Cerebellar nuclear complex (tissue), 1 donor: Measurements from ENCODE around the gene NHERF1.

Experiments used
- DNase-seq, 2 experiments: peaks; one replicate each; lab custom pipeline; 2025; lab: John Stamatoyannopoulos, UW

NHERF1 gene

DNA sequence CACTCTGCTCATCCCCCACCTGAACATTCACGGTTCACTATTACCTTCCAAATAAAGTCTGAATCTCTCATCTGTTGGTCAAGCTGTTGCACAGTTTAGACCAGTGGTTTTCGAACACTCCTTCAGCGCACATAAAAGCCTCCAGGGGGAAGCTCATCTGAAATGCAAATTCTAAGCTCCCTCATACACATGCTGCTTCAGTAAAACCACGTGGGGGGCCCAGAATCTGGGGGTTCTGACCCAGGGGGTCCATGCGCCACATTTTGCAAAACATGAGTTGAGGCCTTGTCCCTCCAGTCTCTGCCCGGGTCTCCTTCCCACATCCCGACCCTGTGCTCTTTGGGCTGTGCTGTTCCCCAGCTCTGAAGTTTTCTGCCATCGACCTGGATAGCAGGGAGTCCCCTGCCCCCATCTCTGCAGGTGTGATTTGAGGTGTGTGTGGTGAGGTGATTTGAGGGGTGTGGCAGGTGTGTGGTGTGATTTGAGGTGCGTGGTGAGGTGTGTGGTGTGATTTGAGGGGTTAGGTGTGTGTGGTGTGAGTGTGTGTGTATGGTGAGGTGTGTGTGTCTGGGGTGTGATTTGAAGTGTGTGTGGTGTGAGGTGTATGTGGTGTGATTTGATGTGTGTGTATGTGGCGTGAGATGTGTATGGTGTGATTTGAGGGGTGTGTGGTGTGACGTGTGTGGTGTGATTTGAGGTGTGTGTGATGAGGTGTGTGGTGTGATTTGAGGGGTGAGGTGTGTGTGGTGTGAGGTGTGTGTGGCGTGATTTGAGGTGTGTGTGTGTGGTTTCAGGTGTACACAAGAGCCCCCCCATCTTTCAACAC, 16.2 kb upstream of the NHERF1 start:
- no peak for DNase-seq

DNA sequence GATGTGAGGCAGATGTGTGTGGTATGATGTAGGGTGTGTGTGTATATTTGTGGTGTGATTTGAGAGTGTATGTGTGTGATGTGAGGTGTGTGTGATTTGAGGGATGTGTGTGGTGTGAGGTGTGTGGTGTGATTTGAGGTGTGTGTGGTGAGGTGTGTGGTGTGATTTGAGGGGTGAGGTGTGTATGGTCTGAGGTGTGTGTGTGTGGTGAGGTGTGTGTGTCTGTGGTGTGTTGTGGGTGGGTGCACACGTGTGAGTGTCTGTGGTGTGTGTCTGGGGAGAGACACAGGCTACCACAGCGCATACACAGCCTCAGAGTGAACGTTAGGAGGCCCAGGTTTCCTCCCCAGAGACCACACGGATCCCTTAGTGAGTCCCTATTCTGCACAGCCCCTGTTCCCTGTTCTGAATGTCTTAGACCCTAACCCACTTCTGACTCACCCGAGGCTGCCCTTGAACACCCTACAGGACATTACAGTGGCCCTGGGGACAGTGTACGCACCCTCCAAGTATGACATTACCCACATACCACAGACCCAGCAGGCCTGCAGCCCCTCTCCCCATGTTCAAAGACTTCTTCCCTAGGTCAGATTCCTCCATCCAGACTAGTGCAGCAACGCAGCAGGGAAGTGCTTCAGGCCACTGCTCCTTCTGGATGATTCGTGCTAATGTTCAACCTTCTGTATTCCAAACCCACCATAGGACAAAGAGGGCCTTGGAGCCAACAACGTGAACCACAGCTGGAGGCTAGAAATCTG, 14.9 kb upstream of the NHERF1 start:
- DNase-seq, result no peak

DNA sequence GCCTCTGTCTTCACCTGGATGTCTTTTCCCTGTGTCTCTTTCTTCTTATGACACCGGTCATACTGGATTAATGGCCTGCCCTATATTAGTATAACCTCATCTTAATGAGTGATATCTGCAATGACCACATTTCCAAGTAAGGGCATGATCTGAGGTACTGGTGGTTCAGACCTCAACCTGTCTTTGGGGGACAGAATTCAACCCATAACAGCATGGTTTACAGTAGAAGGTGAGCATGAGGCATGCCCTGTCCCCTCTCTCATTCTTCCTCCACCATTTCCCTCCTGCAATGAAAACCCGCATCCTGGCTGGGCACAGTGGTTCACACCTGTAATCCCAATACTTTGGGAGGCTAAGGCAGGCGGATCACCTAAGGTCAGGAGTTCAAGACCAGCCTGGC, 14.2 kb upstream of the NHERF1 start:
- DNase-seq, result no peak

DNA sequence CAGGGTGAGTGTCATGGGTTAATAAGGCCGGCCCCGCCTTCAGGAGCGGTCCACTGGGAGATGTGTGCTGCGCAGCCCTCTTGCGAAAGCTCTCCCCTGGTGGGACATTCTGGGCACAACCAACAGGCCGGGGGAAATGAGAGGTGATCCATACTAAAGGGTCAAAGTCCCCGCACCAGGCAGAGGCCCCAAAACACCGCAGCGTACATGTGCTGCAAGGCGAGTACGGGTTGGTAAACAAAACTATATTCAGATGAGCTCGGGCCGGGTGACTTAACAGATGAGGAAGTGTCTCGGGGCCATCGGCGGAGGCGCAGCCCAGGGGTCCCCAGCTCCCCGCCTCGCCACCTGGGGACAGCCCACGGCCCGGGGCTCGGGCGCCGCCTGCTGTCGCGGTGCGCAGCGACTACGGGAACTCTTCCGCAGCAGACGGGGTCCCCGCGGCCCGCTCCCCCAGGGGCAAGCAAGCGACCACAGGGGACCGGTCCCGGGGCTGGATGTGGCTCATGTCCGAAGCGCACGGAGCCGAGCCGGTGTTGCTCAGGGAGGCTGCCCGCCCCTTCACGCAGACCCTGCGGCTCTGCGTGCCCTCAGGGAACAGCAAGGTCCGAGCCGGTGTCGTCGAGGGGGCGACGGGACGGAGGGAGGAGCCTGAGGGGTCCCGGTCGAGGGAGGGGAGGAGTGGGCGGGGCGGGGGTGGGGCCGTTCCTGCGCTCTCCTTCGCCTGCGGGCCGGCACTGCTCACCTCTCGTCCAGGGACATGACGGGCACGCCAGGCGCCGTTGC, 11.7 kb upstream of the NHERF1 start, which contains the start of gene RAB37:
RAB37 (plus strand) TSS at position 744 of the 786 bp plus-strand sequence; CDS start at position 761, 17 bp downstream.
- DNase-seq, result no peak

DNA sequence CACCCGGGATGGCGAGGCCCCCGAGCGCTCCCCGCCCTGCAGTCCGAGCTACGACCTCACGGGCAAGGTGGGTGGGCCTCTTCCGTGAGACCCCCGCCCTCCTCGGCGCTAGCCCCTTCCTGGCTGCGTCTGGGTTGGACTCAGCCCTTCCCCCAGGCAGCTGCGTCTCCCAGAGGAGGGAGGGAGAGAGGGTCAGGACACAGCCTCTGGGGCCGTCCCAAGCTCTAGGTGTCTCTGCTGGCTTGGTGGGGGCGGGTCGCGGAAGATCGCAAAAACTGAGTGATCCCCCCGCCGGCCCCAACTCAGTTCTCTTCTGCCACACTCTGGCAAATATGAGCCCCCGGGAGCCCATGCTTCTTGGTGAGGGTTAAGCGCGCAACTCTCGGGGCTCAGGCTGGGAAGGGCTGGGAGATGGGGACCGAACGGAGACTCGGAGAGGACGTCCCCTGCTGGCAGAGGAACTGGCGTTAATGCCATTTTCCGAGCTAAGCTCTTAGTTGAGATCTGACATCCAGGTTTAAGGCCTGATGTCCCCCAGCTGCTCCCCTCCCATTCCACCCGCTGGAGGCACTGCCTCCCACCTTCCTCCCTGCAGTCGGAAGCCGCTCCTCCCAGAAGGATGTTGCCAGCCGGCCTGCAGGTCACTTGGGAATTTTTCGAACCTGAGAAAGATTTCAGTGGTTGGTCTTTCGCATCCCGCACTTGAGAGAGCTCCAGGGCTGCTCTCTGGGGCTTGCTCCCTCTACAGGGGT, 11.0 kb upstream of the NHERF1 start:
- no peak for DNase-seq

DNA sequence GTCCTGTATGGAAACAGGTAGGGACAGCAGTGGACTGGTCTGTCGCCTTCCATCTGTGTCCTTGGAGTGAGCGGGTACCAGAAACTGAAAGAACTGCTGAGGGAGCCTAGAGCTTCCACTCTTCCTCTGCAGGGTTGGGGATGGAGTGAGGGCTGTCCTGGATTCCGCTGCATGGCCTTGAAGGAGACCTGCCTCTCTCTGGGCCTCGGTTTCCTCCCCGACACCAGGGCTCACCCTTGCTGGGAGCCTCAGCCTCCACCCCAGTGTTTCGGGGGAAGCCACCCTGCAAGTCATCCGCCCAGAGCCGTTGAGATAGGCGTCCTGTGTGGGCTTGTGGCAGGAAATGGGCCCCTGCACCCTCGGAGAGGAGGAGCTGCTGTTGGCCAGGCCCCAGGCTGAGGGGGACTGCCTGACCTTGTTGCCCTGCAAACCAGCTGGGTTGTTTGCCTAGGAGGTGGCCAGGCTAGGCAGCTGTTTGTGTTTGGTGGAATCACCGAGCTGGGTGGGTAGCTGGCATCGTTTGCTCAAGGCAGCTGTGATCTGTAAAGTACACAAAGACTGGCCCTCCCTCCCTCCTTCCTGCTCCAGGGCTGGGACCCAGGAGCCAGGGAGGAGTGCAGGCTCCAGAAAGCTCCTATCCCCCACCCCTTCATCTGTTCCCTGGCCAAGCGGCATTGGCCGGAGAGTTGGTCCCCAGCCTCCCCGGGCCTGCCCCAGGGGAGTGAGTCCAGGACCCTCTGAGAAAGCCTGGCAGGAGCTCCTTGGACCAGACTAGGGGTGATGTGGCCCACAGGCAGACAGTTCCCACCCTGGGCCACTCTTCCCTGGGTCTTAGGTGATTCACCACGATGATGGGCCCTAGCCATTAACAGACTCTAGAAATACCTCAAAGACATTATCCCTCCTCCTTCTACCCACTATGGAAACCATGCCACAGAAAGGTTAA, 10.1 kb upstream of the NHERF1 start:
- DNase-seq, result no peak

DNA sequence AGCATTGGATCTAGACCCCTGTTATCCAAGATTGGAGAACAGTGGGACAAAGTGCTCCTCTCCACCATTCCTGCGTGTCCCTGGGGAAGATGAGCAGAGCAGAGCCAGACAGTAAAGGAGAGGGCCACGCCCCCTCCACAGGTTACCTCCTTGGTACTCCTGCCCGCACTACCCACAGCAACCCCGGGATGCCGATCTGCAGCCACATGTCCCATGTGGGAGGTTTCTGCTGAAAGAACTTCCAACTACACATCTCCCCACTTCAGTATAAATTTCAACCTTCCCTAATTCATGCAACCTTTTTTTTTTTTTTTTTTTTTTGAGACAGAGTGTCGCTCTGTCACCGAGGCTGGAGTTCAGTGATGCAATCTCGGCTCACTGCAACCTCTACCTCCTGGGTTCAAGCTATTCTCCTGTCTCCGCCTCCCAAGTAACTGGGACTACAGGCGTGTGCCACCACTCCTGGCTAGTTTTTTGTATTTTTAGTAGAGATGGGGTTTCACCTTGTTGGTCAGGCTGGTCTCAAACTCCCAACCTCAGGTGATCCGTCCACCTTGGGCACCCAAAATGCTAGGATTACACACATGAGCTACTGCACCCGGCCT, 9.1 kb upstream of the NHERF1 start:
- no peak for DNase-seq

DNA sequence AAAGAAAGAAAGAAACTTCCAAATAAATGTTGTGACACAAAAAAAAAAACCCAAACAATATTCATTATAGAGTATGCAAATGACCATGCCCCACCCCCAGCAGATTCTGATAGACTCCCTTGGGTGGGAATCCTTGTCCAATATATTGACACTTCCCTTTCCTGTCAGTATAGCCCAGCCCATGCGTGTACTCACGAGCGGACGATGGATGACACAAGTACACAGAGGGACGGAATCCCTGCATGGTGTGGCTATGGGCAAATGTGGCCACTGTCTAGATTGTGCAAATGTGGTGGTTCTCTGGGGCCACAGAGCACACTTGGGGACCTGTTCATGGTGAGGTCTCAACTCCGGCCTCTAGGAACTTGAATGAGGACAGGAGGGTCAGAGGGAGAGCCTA, 8.3 kb upstream of the NHERF1 start:
- no peak for DNase-seq

DNA sequence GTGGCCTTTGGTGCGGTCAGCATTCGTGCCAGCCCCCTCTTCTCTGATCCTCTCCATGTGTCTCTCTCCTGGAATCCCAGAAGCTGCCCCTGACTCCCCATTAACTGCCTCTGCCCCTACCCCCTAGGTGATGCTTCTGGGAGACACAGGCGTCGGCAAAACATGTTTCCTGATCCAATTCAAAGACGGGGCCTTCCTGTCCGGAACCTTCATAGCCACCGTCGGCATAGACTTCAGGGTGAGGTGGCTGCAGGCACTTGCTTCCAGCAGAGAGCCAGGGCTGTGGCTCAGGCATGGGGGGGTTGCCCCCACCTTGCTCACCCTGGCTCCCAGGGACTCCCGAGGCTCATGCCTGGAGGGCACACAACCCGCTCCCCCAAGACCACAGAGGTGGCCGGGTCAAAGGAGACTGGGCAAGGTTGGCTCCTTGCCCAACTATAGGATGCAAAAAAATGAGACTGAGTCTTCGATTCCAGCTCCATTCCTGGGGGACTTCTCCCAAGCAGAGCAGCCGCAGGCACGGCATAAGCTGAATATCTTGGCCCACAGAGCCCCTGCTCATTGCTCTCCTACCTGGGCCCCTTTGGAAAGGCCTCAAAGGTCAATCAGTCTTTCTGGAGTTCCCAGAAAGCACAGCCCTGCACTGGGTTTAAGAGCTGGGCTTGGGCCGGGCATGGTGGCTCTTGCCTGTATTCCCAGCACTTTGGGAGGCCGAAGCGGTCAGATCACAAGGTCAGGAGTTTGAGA, 7.6 kb upstream of the NHERF1 start:
- DNase-seq, result no peak

DNA sequence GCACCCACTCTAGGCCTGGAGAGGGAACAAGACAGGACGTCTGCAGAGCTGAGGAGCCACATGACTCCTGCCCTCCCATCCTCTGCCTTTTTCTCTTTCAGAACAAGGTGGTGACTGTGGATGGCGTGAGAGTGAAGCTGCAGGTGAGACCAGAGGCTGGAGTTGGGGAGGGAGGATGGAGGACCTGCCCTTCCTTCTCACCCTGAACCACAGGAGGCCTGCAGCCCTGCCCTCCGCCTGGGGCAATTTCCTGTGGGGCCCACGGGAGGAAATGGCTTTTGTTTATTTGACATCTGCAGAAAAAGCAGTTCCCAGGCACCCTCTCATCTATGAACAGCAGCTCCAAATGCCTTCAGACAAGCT, 6.3 kb upstream of the NHERF1 start:
- DNase-seq, result no peak

DNA sequence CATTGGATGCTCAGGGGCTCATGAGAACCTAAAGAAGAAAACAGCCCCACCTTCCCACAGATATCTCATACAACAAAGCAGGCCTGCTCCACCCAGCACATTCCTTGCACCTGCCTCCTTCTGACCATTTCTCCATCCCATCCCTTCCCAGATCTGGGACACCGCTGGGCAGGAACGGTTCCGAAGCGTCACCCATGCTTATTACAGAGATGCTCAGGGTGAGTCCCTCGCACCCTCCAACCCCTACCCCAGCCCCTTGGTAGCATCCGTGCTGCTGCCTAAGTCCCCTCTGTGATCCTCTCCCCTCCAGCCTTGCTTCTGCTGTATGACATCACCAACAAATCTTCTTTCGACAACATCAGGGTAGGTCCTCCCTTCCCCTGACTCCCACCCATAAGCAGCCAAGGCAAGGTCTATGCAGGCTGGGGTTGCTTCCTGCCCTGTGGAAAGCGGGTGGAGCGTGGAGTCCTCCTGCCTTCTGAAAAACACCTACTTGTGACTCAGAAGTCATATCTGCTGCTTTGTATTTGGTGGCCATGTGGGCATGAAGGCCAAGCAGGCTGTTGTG, 5.4 kb upstream of the NHERF1 start:
- no peak for DNase-seq

DNA sequence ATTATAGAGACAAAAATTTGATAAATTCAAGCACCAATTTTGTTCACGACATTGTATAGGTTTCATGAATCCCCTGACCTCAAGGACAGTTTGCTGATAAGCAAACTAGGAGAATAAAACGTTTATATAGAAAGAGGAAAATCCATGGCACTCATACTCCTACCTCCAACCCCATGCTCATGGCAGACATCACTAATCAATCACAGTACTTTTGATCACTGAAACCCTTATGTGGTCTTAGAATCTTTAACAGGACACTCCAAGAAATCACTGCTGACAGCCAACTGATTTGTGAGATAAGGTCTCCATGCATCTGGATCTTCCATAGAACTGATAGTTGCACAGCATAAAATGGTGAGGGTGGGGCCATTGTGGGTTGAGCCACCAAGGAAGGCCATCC, 4.7 kb upstream of the NHERF1 start:
- no peak for DNase-seq

DNA sequence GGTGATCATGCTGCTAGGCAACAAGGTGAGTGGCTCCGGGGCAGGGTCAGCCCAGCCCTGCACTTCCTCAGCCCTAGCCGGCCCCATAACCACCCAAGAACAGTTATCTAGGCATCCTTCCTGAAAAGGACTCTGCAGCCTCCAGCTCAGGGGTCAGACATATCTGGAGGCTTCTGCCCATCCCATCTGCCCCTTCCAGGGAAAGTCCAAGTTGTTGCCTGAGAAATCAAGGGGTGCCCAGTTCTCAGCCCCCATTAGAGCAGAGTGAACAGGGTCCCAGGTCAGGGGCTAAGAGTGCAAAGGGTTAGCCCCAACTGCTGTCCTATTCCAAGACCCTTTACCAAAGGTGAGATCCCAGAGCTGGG, 4.1 kb upstream of the NHERF1 start:
- no peak for DNase-seq

DNA sequence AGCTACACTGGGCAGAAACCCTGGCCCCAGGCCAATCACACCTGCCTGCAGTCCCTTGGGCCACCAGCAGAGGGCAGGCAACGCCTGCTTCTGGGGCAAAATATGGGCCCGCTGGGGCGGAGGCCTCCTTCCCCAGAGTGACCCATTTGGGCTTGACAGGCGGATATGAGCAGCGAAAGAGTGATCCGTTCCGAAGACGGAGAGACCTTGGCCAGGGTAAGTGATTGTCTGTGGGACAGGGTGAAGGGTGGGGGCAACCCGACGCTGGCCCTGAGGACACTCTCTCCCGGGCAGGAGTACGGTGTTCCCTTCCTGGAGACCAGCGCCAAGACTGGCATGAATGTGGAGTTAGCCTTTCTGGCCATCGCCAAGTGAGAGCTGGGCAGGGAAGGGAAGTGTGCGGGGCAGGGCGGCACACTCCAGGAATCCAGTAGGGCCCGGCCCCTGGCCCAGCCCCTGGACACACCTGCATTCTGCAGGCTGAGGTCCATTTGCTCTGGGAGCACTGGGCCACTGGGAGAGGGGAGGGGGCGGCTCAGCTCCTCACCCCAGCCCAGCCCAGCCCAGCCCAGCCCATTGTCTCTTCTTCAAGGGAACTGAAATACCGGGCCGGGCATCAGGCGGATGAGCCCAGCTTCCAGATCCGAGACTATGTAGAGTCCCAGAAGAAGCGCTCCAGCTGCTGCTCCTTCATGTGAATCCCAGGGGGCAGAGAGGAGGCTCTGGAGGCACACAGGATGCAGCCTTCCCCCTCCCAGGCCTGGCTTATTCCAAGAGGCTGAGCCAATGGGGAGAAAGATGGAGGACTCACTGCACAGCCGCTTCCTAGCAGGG, 3.5 kb upstream of the NHERF1 start:
- DNase-seq, result peak in 1 of 2 experiments; percentile 52

DNA sequence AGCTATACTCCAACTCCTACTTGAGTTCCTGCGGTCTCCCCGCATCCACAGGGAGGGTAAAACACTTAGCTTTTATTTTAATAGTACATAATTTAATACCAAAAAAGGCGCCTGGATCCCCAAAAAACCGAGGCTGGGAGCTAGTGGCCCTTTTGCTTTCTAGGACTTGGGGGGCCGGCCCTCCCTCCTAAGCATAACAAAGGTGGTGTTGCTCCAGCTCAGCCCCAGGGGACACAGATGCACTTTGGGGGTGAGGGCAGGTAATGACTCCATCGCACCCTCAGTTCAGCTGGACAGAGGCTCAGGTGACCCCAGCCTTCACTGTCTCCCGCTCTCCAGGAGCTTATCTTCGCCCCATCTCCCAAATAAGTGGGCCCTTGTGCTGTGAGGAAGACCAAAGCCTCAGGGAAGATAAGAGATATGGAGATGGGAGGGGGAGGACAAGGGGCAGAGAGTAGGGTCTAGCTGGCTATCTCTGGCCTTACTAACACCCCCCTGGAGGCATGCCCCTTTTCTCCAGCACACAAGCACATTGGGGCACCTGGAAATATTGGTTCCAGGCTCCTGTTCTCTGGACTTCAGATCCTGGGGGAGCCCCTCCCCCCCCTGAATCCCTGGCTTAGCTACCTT, 2.8 kb upstream of the NHERF1 start:
- DNase-seq, result no peak

DNA sequence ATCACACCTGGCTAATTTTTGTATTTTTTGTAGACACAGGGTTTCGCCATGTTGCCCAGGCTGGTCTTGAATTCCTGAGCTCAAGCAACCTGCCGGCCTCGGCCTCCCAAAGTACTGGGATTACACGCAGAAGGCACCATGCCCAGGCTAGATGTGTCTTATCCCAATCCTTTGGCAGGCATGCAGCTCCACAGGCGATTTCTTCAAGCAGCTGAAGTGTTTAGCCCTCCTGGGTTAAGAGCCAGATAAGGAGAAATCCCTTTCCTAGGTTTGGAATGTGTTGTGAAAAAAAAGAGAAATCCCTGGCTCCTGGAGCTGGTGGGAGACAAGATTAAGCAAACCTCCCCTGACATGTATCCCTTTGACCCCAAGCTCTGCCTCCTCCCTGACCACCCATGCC, 2.1 kb upstream of the NHERF1 start:
- DNase-seq, result no peak

DNA sequence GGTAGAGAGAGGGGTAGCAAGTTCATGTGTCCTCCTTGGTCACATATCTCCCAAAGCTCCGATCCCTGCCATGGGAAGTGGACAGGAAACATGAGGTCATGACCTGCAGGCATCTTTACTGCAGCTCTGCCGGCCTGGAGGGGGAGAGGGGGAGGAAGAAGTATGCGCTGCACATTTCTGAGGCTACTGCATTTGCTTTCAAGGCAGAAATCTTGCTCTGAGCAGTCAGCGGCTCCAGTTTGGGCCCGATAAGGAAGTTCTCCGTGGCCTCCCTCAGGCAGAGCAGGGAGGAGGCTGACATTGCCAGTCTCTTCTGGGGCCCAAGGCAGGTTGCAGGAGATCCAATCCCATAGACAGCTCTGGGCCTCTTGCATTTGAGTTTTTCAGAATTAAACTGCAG, 1.5 kb upstream of the NHERF1 start:
- no peak for DNase-seq

DNA sequence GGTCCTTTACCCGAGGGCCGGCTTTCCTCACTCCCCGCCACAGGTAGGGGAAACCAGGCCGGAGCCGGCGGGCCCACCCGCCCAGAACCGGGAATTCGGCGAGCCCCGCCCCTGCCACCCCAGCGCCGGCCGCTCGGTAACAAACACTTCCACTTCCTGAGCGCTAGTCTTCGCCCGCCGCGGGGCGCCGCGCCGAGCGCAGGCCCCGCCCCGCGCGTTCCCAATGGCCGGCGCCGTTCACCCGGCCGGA, 224 bp upstream of the NHERF1 start:
- no peak for DNase-seq
